Measurements from ENCODE around the gene TNFRSF18.

TNFRSF18 gene

GRCh38 chr1:1169429-1170214 lies 36.8 kb downstream of the TNFRSF18 start:
- ATAC-seq (ENCODE audit: insufficient read depth, low read depth): peak; percentile 70; the same call in 2 of the 3 replicates
- no peak overlapping the region for H3K9ac ChIP-seq (ENCODE audit: low read depth, low read length)
- no peaks in the 10 kb centered on the region for H3K9me3 ChIP-seq (ENCODE audit: insufficient read depth, low read length, severe bottlenecking)
- no peaks in the 10 kb centered on the region for H3K4me1 ChIP-seq (ENCODE audit: insufficient read depth, low read length)
- no peaks in the 10 kb centered on the region for H3K79me2 ChIP-seq (ENCODE audit: insufficient read depth, low read length)
- H3K27me3 ChIP-seq (ENCODE audit: insufficient read depth, low read length, poor library complexity): peaks cover 5% of the 10 kb centered on the region
- H3K36me3 ChIP-seq (ENCODE audit: insufficient read depth, low read length): no peaks in the 10 kb centered on the region
- H3K27ac ChIP-seq (ENCODE audit: low read length): no peak overlapping the region
- DNase-seq: no peak
- TF ChIP-seq CTCF (IDR thresholded peaks at IDR 0.05; ENCODE audit: borderline replicate concordance, extremely low read depth, low read length, poor library complexity, severe bottlenecking) (no peak), EZH2 (IDR thresholded peaks at IDR 0.05; ENCODE audit: borderline replicate concordance, low read depth, low read length, severe bottlenecking) (no peak)
- H3K4me2 ChIP-seq (ENCODE audit: insufficient read depth, low read length): no peak overlapping the region
- no peak overlapping the region for H2AFZ ChIP-seq (ENCODE audit: low read depth, low read length)
- peaks cover 4% of the 10 kb centered on the region; the same call in 1 of the 2 replicates for H4K20me1 ChIP-seq (ENCODE audit: insufficient read depth, low read length)
- no peak overlapping the region for H3K4me3 ChIP-seq (ENCODE audit: low read depth in 1 of 2, low read length in 2 of 2)

- DNase-seq (no peak), ATAC-seq (ENCODE audit: insufficient read depth, low read depth) (no peak)
- Histone ChIP-seq H3K4me3 (ENCODE audit: low read depth in 1 of 2, low read length in 2 of 2) (no peak overlapping the region), H3K4me2 (ENCODE audit: insufficient read depth, low read length) (no peak overlapping the region), H2AFZ (ENCODE audit: low read depth, low read length) (no peak overlapping the region), H3K36me3 (ENCODE audit: insufficient read depth, low read length) (no peaks in the 10 kb centered on the region), H3K27ac (ENCODE audit: low read length) (no peak overlapping the region), H3K9ac (ENCODE audit: low read depth, low read length) (no peak overlapping the region), H3K4me1 (ENCODE audit: insufficient read depth, low read length) (no peaks in the 10 kb centered on the region), H4K20me1 (ENCODE audit: insufficient read depth, low read length) (peaks cover 4% of the 10 kb centered on the region; the same call in 1 of the 2 replicates), H3K9me3 (ENCODE audit: insufficient read depth, low read length, severe bottlenecking) (no peaks in the 10 kb centered on the region), H3K79me2 (ENCODE audit: insufficient read depth, low read length) (no peaks in the 10 kb centered on the region), H3K27me3 (ENCODE audit: insufficient read depth, low read length, poor library complexity) (peaks cover 5% of the 10 kb centered on the region)
- TF ChIP-seq EZH2 (IDR thresholded peaks at IDR 0.05; ENCODE audit: borderline replicate concordance, low read depth, low read length, severe bottlenecking) (no peak), CTCF (IDR thresholded peaks at IDR 0.05; ENCODE audit: borderline replicate concordance, extremely low read depth, low read length, poor library complexity, severe bottlenecking) (no peak)
Measured at GRCh38 chr1:1168451-1169411, 37.7 kb downstream of the TNFRSF18 start.

- DNase-seq: no peak
- H3K79me2 ChIP-seq (ENCODE audit: insufficient read depth, low read length): no peaks in the 10 kb centered on the region
- H3K4me1 ChIP-seq (ENCODE audit: insufficient read depth, low read length): no peaks in the 10 kb centered on the region
- no peak overlapping the region for H3K4me2 ChIP-seq (ENCODE audit: insufficient read depth, low read length)
- H3K27ac ChIP-seq (ENCODE audit: low read length): no peak overlapping the region
- no peak overlapping the region for H2AFZ ChIP-seq (ENCODE audit: low read depth, low read length)
- no peaks in the 10 kb centered on the region for H3K36me3 ChIP-seq (ENCODE audit: insufficient read depth, low read length)
- no peaks in the 10 kb centered on the region for H3K9me3 ChIP-seq (ENCODE audit: insufficient read depth, low read length, severe bottlenecking)
- no peak overlapping the region for H3K9ac ChIP-seq (ENCODE audit: low read depth, low read length)
- peaks cover 4% of the 10 kb centered on the region; the same call in 1 of the 2 replicates for H4K20me1 ChIP-seq (ENCODE audit: insufficient read depth, low read length)
- TF ChIP-seq CTCF (IDR thresholded peaks at IDR 0.05; ENCODE audit: borderline replicate concordance, extremely low read depth, low read length, poor library complexity, severe bottlenecking): no peak
- no peak for ATAC-seq (ENCODE audit: insufficient read depth, low read depth)
- no peak overlapping the region for H3K4me3 ChIP-seq (ENCODE audit: low read depth in 1 of 2, low read length in 2 of 2)
- H3K27me3 ChIP-seq (ENCODE audit: insufficient read depth, low read length, poor library complexity): peaks cover 3% of the 10 kb centered on the region
Measured at GRCh38 chr1:1167841-1168450, 38.4 kb downstream of the TNFRSF18 start.
